GM18870 (cell line): ENCODE data around the gene FOSB.

ENCODE experiments used
- ATAC-seq: cut with Tn5 transposase; IDR thresholded peaks from one replicate; pipeline ENCODE4 v1.9.1; 2021; ENCODE audit warnings: moderate library complexity; ENCODE audit not compliant: unreplicated experiment

Gene FOSB

DNA sequence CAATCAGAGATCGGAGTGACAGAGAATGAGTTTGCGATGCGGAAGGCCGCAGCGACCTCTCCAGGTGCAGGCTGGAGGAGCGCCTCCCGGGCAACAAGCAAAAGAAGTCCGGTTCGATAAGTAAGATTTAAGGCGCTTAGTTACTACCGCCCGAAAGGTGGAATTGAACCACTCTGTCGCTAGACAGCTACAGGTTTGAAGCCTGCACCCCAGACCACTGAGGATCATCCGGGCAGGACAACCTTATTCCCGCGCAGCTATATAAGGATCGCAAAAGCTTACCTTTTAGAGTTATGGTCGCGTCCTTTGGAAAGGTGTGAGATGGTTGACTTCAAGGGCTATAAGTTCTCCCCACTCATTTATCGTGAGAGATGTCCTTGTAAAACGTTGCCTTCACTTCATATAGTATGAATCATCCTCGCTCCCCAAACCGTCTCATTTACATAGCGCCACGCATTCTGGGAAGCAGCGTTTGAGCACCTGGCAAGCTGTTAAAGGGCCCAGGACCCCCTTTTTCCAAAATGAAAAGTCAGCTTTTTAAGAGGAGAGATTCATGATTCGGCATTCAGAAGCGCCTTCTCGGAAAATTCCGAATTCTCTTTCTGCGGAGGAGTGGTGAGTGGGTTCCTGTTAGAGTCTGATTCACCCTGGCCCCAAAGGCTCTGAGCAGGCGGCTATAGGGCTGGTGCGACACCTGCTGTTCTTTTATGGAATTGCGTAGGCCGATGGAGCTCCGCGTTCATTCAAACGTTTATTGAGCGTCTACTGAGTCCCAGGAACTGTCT is 10.8 kb downstream of the FOSB start:
- peak; percentile 57 for ATAC-seq

GRCh38 chr19:45483033-45483432 is 15.2 kb downstream of the FOSB start:
- ATAC-seq, result no peak

DNA sequence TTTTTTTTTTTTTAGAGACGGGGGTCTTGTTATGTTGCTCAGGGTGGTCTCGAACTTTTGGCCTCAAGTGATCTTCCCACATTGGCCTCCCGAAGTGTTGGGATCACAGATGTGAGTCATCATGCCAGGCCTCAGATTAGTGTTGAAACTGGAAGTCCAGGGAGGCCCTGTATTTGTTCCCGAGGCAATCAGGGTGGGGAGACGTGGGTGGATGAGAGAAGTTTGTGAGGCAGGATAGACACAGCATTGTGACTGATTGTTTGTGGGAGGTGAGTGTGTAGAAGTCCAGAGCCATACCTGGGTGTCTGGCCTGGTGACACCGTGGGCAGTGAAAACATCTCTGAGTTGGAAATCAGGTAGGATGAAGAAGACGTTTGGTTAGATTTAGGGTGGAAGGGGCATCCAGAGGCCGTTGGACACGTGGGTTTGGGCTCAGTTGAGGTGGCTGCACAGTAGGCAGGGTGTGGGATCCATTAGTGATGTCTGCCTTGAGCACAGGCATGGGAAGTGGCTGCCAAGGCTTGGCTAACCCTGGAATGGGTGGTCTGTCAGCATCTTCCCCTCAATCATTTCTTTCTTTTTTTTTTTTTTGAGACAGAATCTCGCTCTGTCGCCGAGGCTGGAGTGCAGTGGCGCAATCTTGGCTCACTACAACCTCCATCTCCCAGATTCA is 16.6 kb downstream of the FOSB start:
- no peak for ATAC-seq

GRCh38 chr19:45485305-45486077 is 17.7 kb downstream of the FOSB start:
- peak; percentile 67 for ATAC-seq

- no peak for ATAC-seq
Measured at GRCh38 chr19:45488708-45489107, 20.9 kb downstream of the FOSB start.

DNA sequence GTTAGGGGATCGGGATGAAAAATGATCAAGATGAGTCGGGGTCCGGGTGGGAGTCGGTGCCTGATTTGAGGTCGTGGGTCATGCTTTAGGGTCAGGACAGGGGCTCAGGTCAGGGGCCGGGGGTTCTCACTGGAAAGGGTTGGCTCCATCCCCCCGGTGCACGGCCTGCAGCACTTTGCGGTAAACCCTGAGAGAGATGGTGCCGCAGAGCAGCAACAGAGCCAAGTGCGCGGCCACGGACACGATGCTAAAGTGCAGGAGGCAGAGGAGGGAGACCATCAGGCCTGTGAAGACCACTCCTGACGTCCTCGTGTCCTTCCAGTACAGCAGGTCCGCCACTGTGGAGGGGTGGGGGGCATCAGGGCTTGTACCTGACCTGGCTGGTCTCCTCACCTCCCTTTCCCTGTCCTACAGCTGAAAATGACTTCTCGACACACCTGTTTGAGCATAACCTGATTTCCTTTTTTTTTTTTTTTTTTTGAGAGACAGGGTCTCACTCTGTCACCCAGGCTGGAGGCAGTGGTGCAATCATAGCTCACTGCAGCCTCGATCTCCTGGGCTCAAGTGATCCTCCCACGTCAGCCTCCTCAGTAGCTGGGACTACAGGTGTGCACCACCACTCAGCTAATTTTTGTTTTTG is 21.5 kb downstream of the FOSB start:
- ATAC-seq, result no peak

DNA sequence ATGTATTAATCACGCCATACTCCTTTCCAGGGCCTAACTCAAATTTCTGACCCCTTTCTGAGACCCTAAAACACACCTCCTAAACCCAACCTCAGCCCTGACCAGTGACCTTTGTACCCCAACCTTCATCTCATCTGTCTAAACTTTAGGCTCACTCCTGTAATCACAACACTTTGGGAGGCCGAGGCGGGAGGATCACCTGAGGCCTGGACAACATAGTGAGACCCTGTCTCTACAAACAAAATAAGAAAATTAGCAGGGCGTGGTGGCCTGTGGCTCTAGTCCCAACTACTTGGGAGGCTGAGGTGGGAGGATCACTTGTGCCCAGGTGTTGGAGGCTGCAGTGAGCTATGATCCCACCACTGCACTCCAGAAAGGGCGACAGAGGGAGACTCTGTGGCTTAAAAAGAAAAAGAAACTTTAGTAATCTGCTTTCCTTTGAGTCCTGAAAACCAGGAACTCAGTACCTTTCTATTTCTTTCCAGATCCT is 24.4 kb downstream of the FOSB start:
- no peak for ATAC-seq

DNA sequence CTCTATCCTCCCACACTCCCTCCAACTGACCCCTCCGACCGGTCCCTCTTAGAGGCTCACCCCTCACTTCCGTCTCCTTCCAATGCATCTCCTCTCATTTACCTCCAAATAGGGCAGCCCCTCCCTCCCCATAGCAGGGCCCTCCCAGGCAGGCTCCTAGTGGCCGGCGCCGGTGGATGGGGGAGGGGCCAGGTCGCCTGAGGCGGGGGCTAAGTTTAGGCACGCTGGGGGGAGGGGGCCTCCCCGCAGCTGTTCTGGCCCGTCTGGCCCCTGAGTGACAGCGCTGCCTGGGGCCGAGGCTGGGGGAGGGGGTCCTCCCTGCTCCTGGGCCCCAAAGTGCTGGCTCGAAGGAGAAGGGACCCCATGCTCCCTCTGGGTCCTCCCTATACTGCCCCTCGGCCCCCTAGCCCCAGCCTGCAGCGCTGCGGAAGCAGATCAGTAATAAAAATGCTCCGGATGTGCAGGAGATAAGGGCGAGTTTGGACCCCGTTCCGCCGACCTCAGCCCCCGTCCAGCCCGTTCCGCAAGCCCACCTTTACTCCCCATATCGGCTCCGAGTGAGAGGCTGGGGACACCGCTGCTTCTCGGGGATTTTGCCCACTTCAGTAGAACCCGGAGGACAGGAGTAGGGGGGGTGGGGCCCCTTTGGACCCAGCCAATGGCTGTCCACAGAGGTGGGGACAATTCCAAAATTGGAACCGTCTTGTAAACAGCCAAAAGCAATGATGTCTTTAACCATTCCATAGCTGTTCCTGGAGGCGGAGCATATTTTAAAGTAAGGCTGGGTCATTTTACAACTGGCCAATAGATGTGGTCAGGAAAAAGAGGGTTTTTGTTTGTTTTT is 25.1 kb downstream of the FOSB start:
- no peak for ATAC-seq

- no peak for ATAC-seq
Measured at GRCh38 chr19:45494261-45494916, 26.6 kb downstream of the FOSB start.

DNA sequence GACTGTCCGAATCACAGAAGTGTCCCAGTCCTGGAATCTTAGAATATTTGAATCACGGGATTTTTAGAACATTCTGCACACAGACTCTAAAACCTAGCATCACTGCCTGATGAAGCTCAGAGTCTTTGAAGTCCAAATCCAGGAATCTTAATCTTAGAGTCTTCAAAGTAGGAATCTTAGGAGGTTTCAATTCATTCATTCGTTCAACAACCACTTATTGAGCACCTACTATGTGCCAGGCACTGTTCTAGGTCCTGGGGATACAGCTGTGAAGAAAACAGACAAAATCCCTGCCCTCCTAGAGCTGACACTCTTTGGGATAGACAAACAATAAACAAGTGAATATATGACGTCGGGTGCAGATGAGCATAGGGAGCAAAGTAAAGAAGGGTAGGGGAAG is 27.4 kb downstream of the FOSB start:
- no peak for ATAC-seq

GRCh38 chr19:45496349-45496953 is 28.7 kb downstream of the FOSB start:
- ATAC-seq, result no peak

DNA sequence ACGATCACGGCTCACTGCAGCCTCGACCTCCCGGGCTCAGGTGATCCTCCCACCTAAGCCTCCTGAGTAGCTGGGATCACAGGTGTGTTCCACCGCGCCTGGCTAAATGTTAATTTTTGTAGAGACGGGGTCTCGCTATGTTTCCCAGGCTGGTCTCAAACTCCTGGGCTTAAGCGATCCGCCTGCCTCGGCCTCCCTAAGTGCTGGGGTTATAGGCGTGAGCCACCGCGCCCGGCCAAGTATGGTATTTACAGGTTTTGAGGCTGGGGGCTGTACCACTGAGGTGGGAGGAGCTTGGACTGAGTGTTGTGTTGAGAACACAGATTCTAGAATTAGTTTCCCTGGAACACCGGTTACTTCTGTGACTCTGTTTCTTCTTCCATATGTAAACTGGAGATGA is 30.0 kb downstream of the FOSB start:
- ATAC-seq, result no peak

GRCh38 chr19:45498411-45499195 is 30.8 kb downstream of the FOSB start, which contains the start of gene PPM1N:
Gene PPM1N, plus strand, starts transcription at chr19:45498443. Its CDS starts 30 bp downstream, at chr19:45498473.
- ATAC-seq, result no peak

- no peak for ATAC-seq
Measured at GRCh38 chr19:45499196-45500180, 31.7 kb downstream of the FOSB start.

DNA sequence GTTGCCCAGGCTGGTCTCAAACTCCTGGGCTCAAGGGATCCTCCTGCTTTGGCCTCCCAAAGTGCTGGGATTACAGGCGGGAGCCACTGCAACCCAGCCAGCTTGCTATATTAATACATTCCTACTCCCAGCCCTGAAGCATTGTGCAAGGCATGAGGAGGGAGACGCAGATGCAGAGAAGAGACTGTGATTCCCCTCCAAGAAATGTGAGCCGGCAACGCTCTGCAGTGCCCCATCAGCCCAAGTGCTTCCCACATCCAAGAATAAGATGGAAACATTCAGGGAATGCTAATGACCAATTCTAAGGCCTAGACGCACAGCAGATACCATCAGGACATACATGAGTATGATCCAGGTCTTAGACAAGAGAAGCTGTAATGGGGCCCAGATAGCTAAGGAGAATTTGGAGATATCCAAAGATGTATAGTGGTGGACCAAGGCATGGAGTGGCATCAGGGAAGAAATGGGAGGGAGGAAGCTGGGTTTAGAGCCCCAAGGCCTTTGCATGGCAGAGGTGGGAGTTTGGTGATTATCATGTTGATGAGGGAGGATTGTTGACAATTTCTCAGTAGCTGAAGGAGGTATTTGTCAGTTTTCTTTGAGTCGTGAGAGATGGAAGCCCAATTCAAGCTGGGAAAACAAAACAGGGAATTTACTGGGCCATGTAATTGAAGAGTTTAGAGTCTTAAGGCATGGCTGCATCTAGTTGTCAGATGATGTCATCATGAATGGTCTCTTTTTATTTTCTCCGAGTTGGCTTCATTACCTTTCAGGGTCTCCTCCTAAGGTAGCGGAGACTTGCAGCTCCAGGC is 33.3 kb downstream of the FOSB start:
- no peak for ATAC-seq

- no peak for ATAC-seq
Measured at GRCh38 chr19:45501730-45502014, 33.9 kb downstream of the FOSB start.

DNA sequence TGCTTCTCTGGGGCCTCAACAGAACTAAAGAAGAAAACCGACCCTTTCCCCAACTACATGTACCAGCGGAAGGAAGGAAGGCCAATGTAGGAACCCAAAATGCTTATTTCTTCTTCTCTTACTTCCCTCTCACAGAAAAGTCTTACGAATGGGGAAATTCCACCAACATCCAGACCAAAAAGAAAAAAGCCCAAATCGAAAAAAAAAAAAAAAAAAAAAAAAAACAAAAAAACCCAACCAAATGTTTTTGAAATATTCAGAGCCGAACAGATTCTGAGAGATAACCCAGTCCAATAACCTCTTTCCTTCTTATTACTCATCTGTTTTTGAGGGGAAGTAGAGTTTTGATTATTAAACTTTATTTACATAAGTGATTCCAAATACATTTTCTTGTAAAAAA is 34.3 kb downstream of the FOSB start:
- no peak for ATAC-seq
